K562 treated with DMSO at 1 percent for 12 hours (cell line): ENCODE results near the gene OR10P1. TPM values are rescaled to one million over a fixed set of nuclear protein-coding genes. Genes with fewer than 3 reads are reported as not detected.

ENCODE experiments used
- total RNA-seq: library from RNA; unstranded; fragments of 300-600 nt; gene quantifications from 2 replicates; pipeline ENCODE4 v1.2.3, GENCODE V29; 2022; ENCODE audit not compliant: insufficient read depth

Gene OR10P1, protein sequence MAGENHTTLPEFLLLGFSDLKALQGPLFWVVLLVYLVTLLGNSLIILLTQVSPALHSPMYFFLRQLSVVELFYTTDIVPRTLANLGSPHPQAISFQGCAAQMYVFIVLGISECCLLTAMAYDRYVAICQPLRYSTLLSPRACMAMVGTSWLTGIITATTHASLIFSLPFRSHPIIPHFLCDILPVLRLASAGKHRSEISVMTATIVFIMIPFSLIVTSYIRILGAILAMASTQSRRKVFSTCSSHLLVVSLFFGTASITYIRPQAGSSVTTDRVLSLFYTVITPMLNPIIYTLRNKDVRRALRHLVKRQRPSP
- total RNA-seq, result not detected in 2 replicates

GRCh38 chr12:55636853-55637252 is at the start of gene OR10P1:
OR10P1 (plus strand) TSS chr12:55636892; CDS start chr12:55636892, 0 bp downstream.

Other genes starting within 250 kb of the OR10P1 start
- not detected in 2 replicates for gene OR6C65, start 236.4 kb upstream of the OR10P1 start, total RNA-seq
- not detected in 2 replicates for gene OR6C76, start 210.6 kb upstream of the OR10P1 start, total RNA-seq
- gene OR6C2, start 192.8 kb upstream of the OR10P1 start, total RNA-seq, result not detected in 2 replicates
- not detected in 2 replicates for gene OR6C70, start 166.8 kb upstream of the OR10P1 start, total RNA-seq
- gene OR6C68, start 144.5 kb upstream of the OR10P1 start, total RNA-seq, result not detected in 2 replicates
- not detected in 2 replicates for gene OR6C4, start 87.3 kb upstream of the OR10P1 start, total RNA-seq
- not detected in 2 replicates for gene OR2AP1, start 64.4 kb upstream of the OR10P1 start, total RNA-seq
- gene ITGA7, start 71.0 kb downstream of the OR10P1 start, total RNA-seq, result 0.82 and 3.9 TPM in 2 replicates
- gene BLOC1S1, start 79.2 kb downstream of the OR10P1 start, total RNA-seq, result 72.5 and 131 TPM in 2 replicates
- 2.2 and 4.0 TPM in 2 replicates for gene RDH5, start 83.5 kb downstream of the OR10P1 start, total RNA-seq
- gene CD63, start 92.1 kb downstream of the OR10P1 start, total RNA-seq, result 1,001 and 1,162 TPM in 2 replicates
- 6.8 and 8.7 TPM in 2 replicates for gene GDF11, start 106.2 kb downstream of the OR10P1 start, total RNA-seq
- gene SARNP, start 180.8 kb downstream of the OR10P1 start, total RNA-seq, result 95.9 and 113 TPM in 2 replicates
- gene ORMDL2, start 181.1 kb downstream of the OR10P1 start, total RNA-seq, result 14.8 and 20.8 TPM in 2 replicates
- 10.8 and 24.3 TPM in 2 replicates for gene DNAJC14, start 192.7 kb downstream of the OR10P1 start, total RNA-seq
- 0.61 and 1.6 TPM in 2 replicates for gene MMP19, start 206.0 kb downstream of the OR10P1 start, total RNA-seq